Mesenchymal stem cell (in vitro differentiated cells and primary cell): ENCODE results near the gene EFR3B.

Source experiments
- DNase-seq: peaks from one replicate; pipeline ENCODE4 v3.0.0-alpha.2; 2013
- H2AFZ ChIP-seq: one replicate; pipeline ENCODE4 v1.6.1; 2013; ENCODE audit warnings: low read depth, mild to moderate bottlenecking, control low read depth, inconsistent platforms, low read length, moderate library complexity
- H2AK5ac ChIP-seq: 2 replicates; pipeline ENCODE4 v1.6.1; 2013; ENCODE audit warnings: low read length, moderate library complexity, mild to moderate bottlenecking, inconsistent platforms; ENCODE audit not compliant: severe bottlenecking
- H2BK120ac ChIP-seq: one replicate; pipeline ENCODE4 v1.6.1; 2013; ENCODE audit warnings: low read depth, mild to moderate bottlenecking, inconsistent platforms, low read length, moderate library complexity
- H2BK12ac ChIP-seq, 2 experiments: one replicate each; pipeline ENCODE4 v1.6.1; 2013; ENCODE audit warnings: inconsistent platforms in 2 of 2, low read length in 2 of 2, mild to moderate bottlenecking in 2 of 2, moderate library complexity in 2 of 2, control low read depth in 1 of 2
- H2BK15ac ChIP-seq: one replicate; pipeline ENCODE4 v1.6.1; 2013; ENCODE audit warnings: mild to moderate bottlenecking, low read depth, inconsistent platforms; ENCODE audit not compliant: poor library complexity, severe bottlenecking
- H2BK5ac ChIP-seq: 2 replicates; pipeline ENCODE4 v1.6.1; 2013; ENCODE audit warnings: low read depth, mild to moderate bottlenecking, low read length, control low read depth, inconsistent platforms; ENCODE audit not compliant: poor library complexity, severe bottlenecking
- H3K14ac ChIP-seq, 2 experiments: one replicate each; pipeline ENCODE4 v1.6.1; 2013; ENCODE audit warnings: inconsistent platforms in 2 of 2, low read length in 2 of 2, control low read depth in 1 of 2, mild to moderate bottlenecking in 1 of 2, moderate library complexity in 1 of 2
- H3K18ac ChIP-seq, 2 experiments: one replicate each; pipeline ENCODE4 v1.6.1; 2013; ENCODE audit warnings: inconsistent platforms in 2 of 2, low read length in 2 of 2, control low read depth in 1 of 2, low read depth in 1 of 2, mild to moderate bottlenecking in 1 of 2
- H3K23ac ChIP-seq, 2 experiments: one replicate each; pipeline ENCODE4 v1.6.1; 2013; ENCODE audit warnings: inconsistent platforms in 2 of 2, low read length in 2 of 2, mild to moderate bottlenecking in 2 of 2, moderate library complexity in 2 of 2, control low read depth in 1 of 2
- H3K27ac ChIP-seq: 2 replicates; pipeline ENCODE4 v1.5.1; 2013; ENCODE audit warnings: mild to moderate bottlenecking, moderate library complexity, low read length, control low read depth, inconsistent platforms; ENCODE audit not compliant: poor library complexity, severe bottlenecking
- H3K27me3 ChIP-seq, 2 experiments: 2 replicates each; pipeline versions ENCODE4 v1.6.1 to v1.7.0; 2013; ENCODE audit warnings: low read length in 2 of 2, mild to moderate bottlenecking in 2 of 2, moderate library complexity in 2 of 2, control low read depth in 1 of 2, inconsistent platforms in 1 of 2; ENCODE audit not compliant: control insufficient read depth in 1 of 2, insufficient read depth in 1 of 2
- H3K36me3 ChIP-seq, 2 experiments: 2 replicates each; pipeline versions ENCODE4 v1.6.1 to v1.7.0; 2013; ENCODE audit warnings: low read length in 2 of 2, control low read depth in 1 of 2, inconsistent platforms in 1 of 2, low read depth in 1 of 2, mild to moderate bottlenecking in 1 of 2; ENCODE audit not compliant: insufficient read depth in 2 of 2, control insufficient read depth in 1 of 2
- H3K4ac ChIP-seq, 2 experiments: one replicate each; pipeline ENCODE4 v1.6.1; 2013; ENCODE audit warnings: inconsistent platforms in 2 of 2, low read length in 2 of 2, mild to moderate bottlenecking in 2 of 2, moderate library complexity in 2 of 2, control low read depth in 1 of 2, low read depth in 1 of 2
- H3K4me1 ChIP-seq: 2 replicates; pipeline ENCODE4 v1.6.1; 2013; ENCODE audit warnings: low read depth, low read length, control low read depth; ENCODE audit not compliant: control insufficient read depth, insufficient read depth
- H3K4me2 ChIP-seq: 2 replicates; pipeline ENCODE4 v1.6.1; 2013; ENCODE audit warnings: low read length, mild to moderate bottlenecking, inconsistent platforms; ENCODE audit not compliant: poor library complexity, severe bottlenecking
- H3K4me3 ChIP-seq, 2 experiments: 2 replicates each; pipeline versions ENCODE4 v1.5.1 to v1.7.0; 2013; ENCODE audit warnings: low read length in 2 of 2, mild to moderate bottlenecking in 2 of 2, control low read depth in 1 of 2, low read depth in 1 of 2; ENCODE audit not compliant: insufficient read depth in 1 of 2
- H3K79me1 ChIP-seq: replicated peaks from 2 replicates; pipeline ENCODE4 v1.6.1; 2013; ENCODE audit warnings: mild to moderate bottlenecking, control low read depth, low read length, inconsistent platforms; ENCODE audit not compliant: poor library complexity, severe bottlenecking
- H3K9ac ChIP-seq: 2 replicates; pipeline ENCODE4 v1.7.0; 2013; ENCODE audit warnings: mild to moderate bottlenecking, low read length, moderate library complexity
- H3K9me3 ChIP-seq: 2 replicates; pipeline ENCODE4 v1.7.0; 2013; ENCODE audit warnings: mild to moderate bottlenecking, low read length; ENCODE audit not compliant: control insufficient read depth
- H4K8ac ChIP-seq: one replicate; pipeline ENCODE4 v1.6.1; 2013; ENCODE audit warnings: inconsistent platforms, mild to moderate bottlenecking, low read length, moderate library complexity
- H4K91ac ChIP-seq: one replicate; pipeline ENCODE4 v1.6.1; 2013; ENCODE audit warnings: mild to moderate bottlenecking, low read length, inconsistent platforms
- WGBS: methylation state at CpG from one replicate; pipeline ENCODE4 v1.1.7; 2013; ENCODE audit warnings: mixed read lengths; 5-methylcytosine and 5-hydroxymethylcytosine counted together

EFR3B gene

DNA sequence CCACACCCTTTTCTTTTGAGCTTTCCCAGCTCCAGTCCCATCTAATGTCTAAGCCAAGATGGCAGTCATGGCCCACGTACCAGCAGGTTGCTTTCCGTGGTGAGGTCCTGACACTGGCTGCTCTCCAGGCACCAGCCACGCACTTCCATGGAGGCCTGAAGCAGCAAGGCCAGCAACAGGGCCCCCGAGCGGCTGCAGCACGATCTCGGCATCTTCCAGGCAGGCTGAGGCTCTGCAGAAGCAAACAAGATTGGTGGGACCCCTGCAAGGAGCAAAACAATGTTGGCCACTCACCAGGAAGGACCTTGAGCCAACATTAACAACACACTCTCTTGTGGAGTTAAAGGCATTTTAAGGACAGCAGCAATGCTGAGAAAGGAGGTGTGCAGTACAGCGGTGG lies 122.7 kb downstream of the EFR3B start:
- Histone ChIP-seq H3K9ac (no peak overlapping the region), H2AK5ac (no peak overlapping the region), H3K9me3 (peaks cover 1% of the 10 kb centered on the region), H3K79me1 (no peaks in the 10 kb centered on the region), H4K91ac (no peak overlapping the region), H3K14ac (no peak overlapping the region), H4K8ac (no peak overlapping the region), H3K27ac (no peak overlapping the region), H3K18ac (no peak overlapping the region), H3K4me2 (no peak overlapping the region), H3K4me3 (no peak overlapping the region), H2BK120ac (no peak overlapping the region), H2AFZ (no peak overlapping the region), H2BK12ac (no peak overlapping the region), H3K4ac (no peak overlapping the region), H2BK5ac (no peak overlapping the region), H3K27me3 (peaks cover 70 to 74% of the 10 kb centered on the region in 2 experiments), H3K4me1 (peaks cover 10% of the 10 kb centered on the region), H3K36me3 (no peaks in the 10 kb centered on the region), H2BK15ac (no peak overlapping the region), H3K23ac (no peak overlapping the region)
- WGBS, result 62% methylated on average over 8 of the region's 8 CpGs
- no peak for DNase-seq

DNA sequence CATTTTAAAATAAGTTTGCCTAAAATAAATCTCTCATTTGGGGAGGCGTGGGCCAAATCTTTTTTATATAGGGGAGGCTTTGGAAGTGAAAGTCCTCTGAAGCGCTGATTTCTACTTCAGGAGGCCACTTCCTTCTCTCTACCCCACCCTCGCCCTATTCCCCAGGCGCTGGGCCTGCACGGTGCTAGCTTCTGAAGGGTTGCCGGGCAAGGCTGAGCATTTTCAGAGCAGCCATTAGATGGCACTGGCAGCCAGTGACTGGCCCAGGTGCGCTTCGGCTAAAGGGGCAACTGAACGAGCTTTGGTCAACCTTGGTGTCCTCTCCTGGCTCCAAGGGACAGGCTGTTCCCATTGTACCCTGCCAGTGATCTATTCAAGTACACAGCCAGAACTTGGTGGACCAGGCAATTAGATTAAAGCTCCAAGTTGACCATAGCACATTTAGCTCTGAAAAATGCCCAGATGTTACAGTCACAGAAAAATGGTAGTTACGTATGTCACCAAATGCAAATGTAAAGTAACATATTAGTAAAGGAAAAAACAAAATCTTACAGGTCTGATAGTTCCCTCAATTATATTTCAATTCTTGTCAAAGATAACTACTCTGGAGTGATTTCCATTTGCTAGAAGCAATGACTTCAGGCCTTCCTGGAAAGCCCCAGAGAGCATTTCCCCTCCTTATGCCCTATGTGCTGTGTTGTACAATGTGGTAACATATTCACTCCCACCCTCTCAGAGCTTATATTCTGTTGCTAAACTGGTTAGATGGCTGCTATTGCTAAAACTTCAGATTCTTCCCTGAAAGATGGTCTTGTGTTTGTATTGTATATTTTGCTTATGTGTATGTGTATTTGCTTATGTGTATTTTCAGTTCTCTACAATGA lies 124.4 kb downstream of the EFR3B start:
- Histone ChIP-seq H4K91ac (no peak overlapping the region), H2AK5ac (no peak overlapping the region), H3K27ac (no peak overlapping the region), H3K4me3 (no peak overlapping the region), H3K9me3 (peaks cover 5% of the 10 kb centered on the region), H2AFZ (no peak overlapping the region), H3K79me1 (no peaks in the 10 kb centered on the region), H3K27me3 (peaks cover 84 to 87% of the 10 kb centered on the region in 2 experiments), H2BK15ac (no peak overlapping the region), H3K4me2 (no peak overlapping the region), H2BK12ac (no peak overlapping the region), H2BK5ac (no peak overlapping the region), H4K8ac (no peak overlapping the region), H3K9ac (no peak overlapping the region), H3K14ac (no peak overlapping the region), H3K18ac (no peak overlapping the region), H3K4me1 (peaks cover 10% of the 10 kb centered on the region), H3K4ac (no peak overlapping the region), H3K23ac (peak overlapping the region in 1 of 2 experiments; percentile 51), H2BK120ac (no peak overlapping the region), H3K36me3 (no peaks in the 10 kb centered on the region)
- 38% methylated on average over 9 of the region's 10 CpGs for WGBS
- no peak for DNase-seq

DNA sequence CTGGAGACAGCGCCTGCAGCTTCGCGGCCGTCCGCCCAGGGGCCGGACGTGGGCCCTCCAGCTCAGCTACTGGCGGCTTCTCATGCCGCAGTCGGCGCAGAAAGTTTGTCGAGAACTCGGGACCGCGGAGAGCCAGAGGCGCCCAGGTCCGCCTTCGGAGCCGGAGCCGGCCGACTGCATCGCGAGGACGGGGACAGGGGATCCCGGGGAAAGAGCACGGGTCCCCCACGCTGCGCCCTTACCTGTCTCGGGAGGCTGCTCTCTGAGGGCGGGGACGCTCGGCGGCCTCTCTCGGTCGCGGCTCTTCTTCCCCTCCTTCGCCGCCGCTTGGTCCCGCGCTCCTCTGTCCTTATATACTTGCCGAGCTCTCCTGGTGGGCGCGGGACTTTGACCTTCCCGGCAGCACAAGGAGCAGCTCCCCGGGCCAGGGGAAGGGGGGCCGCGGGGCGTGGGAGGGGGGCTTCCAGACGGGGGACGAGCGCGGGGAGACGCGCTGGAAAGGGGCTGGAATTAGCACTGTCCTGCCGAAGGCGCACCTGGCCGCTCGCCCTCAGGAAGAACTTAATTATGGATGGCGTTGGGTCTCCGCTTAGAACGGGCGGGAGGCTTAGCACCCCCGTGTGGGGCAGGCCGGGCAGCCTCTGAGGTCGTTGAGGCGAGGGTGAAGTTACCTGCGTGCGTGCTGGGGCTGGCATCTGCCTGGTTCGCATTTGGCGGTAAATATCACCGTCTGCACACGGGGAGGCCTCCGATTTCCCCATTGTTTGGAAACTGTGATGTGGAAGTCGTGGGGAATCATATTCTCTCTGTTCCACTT lies 126.6 kb downstream of the EFR3B start, which contains the start of gene POMC:
POMC (minus strand) TSS at position 325 of the 817 bp plus-strand sequence. CDS start 3,808 bp downstream, outside the sequence.
- Histone ChIP-seq H2AFZ (no peak within 1 kb of the TSS), H4K91ac (no peak within 1 kb of the TSS), H3K18ac (no peak within 1 kb of the TSS), H2AK5ac (no peak within 1 kb of the TSS), H3K36me3 (no peaks in the 10 kb centered on the region), H3K9me3 (peaks cover 5% of the 10 kb centered on the region), H3K4me1 (peaks cover 10% of the 10 kb centered on the region), H4K8ac (no peak within 1 kb of the TSS), H3K4me3 (peak within 1 kb of the TSS; percentile 46 to 69), H3K4ac (no peak within 1 kb of the TSS), H3K79me1 (no peaks in the 10 kb centered on the region), H3K27ac (no peak within 1 kb of the TSS), H3K4me2 (peak within 1 kb of the TSS; percentile 98), H2BK120ac (no peak within 1 kb of the TSS), H3K27me3 (peaks cover 75 to 82% of the 10 kb centered on the region in 2 experiments), H3K23ac (peak within 1 kb of the TSS in 1 of 2 experiments; percentile 14), H3K9ac (no peak within 1 kb of the TSS), H2BK12ac (no peak within 1 kb of the TSS), H2BK5ac (no peak within 1 kb of the TSS), H3K14ac (no peak within 1 kb of the TSS), H2BK15ac (no peak within 1 kb of the TSS)
- peak; percentile 49 for DNase-seq
- WGBS, result 3% methylated on average over 75 of the region's 75 CpGs

DNA sequence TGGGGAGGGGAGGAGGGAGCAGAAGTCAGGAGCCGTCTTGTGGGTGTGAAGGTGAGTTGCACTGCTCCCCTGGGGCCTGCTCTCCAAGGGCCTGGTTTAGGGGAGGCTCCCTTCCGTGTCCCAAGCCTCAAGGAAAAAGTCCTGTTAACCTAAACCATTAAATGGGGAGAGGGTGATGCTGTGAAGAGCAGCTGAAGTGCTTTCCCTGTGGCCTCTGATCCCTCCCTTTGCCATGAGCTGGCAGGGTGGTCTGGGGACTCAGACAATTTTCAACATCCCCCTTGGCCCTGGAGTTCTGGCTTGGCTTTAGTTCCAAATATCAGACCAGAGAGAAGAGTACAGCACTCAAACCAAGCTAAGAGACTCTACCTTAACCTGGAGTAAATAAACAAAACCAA lies 127.2 kb downstream of the EFR3B start:
- DNase-seq, result no peak
- H3K14ac ChIP-seq, result no peak overlapping the region
- peaks cover 10% of the 10 kb centered on the region for H3K4me1 ChIP-seq
- 50% methylated on average over 1 of the region's 2 CpGs for WGBS
- no peak overlapping the region for H3K4me3 ChIP-seq
- no peak overlapping the region for H3K18ac ChIP-seq
- no peak overlapping the region for H2BK15ac ChIP-seq
- H2BK120ac ChIP-seq, result no peak overlapping the region
- no peak overlapping the region for H2BK5ac ChIP-seq
- no peak overlapping the region for H3K4ac ChIP-seq
- no peak overlapping the region for H3K4me2 ChIP-seq
- no peak overlapping the region for H2BK12ac ChIP-seq
- no peaks in the 10 kb centered on the region for H3K79me1 ChIP-seq
- H4K8ac ChIP-seq, result no peak overlapping the region
- H4K91ac ChIP-seq, result no peak overlapping the region
- H3K9me3 ChIP-seq, result peaks cover 5% of the 10 kb centered on the region
- no peak overlapping the region for H3K27ac ChIP-seq
- H3K36me3 ChIP-seq, result no peaks in the 10 kb centered on the region
- no peak overlapping the region for H3K23ac ChIP-seq
- H2AFZ ChIP-seq, result no peak overlapping the region
- no peak overlapping the region for H2AK5ac ChIP-seq
- H3K27me3 ChIP-seq, result peaks cover 73 to 80% of the 10 kb centered on the region in 2 experiments
- no peak overlapping the region for H3K9ac ChIP-seq
